ENCODE measurements around the gene LRCOL1. TPM values are rescaled to one million over a fixed set of nuclear protein-coding genes. Genes with fewer than 3 reads are reported as not detected.

LRCOL1 gene
- total RNA-seq, 1 experiment from 2014 or later: not detected

DNA sequence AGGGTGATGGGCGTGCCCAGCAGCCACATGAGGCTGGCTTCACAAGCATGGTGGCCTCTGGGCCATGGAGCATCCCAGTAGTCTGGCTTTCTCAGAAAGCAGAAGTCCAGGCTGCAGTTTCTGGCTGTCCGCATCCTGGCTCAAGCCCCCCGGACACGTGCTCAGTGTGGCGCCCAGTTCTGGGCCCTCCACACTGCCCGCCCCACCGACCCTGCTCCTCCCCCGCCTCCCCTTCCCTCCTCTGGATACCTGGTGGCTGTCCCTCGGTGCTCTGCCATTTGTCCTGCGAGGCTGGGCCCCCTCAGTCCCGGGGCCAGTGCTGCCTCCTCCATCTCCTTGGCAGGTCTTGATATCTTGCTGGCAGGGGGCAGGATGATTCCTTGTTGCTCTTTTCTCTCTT, 31.6 kb downstream of the LRCOL1 start:
- no peak for DNase-seq
- Histone ChIP-seq H3K27ac (no peak overlapping the region), H3K4me1 (no peaks in the 10 kb centered on the region), H3K36me3 (peaks cover 9% of the 10 kb centered on the region; the same call in 1 of the 2 replicates), H3K9me3 (replicated peaks) (no peaks in the 10 kb centered on the region), H3K4me3 (no peak overlapping the region), H3K27me3 (no peaks in the 10 kb centered on the region)

GRCh38 chr12:132578118-132578517, 32.3 kb downstream of the LRCOL1 start:
- Histone ChIP-seq H3K9me3 (replicated peaks) (no peaks in the 10 kb centered on the region), H3K4me3 (no peak overlapping the region), H3K4me1 (no peaks in the 10 kb centered on the region), H3K27ac (no peak overlapping the region), H3K27me3 (no peaks in the 10 kb centered on the region), H3K36me3 (peaks cover 9% of the 10 kb centered on the region; the same call in 1 of the 2 replicates)
- no peak for DNase-seq

DNA sequence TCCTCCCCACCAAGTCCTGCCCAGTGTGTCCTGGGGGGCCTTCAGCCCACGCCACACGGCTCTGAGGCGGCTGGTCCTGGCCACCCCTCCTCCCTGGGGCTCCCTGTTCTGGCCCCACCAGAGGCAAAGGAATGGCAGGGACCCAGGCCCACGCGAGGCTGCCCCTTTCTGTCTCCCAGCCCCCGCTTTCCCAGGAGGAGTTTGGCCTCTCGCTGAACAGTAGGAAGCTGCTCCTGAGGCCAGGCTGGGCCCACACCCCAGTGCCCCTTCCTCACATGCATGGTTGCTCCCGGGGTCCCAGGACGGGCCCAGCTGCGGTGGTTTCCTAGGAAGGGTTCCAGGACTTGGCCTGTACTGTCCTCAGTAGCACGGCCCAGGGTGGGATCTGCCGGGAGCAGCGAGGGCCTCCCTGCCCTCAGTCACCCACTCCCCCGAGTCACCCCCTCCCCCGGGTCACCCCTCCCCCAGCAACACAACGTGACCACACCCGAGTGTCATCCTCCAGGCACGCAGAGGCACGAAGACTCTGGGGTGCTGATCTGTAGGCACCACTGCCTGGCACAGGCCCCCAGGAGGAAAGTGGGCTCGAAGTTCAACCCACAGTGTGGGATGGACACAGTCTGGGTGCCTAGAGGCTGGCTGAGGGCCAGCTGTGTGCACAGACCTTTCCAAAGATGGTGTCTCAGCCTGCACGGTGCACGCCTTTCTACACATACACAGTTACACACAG, 33.0 kb downstream of the LRCOL1 start:
- no peak overlapping the region for H3K4me3 ChIP-seq
- H3K9me3 ChIP-seq (replicated peaks): no peaks in the 10 kb centered on the region
- DNase-seq: no peak
- H3K4me1 ChIP-seq: no peaks in the 10 kb centered on the region
- H3K27ac ChIP-seq: no peak overlapping the region
- no peaks in the 10 kb centered on the region for H3K27me3 ChIP-seq
- H3K36me3 ChIP-seq: peaks cover 9% of the 10 kb centered on the region; the same call in 1 of the 2 replicates

DNA sequence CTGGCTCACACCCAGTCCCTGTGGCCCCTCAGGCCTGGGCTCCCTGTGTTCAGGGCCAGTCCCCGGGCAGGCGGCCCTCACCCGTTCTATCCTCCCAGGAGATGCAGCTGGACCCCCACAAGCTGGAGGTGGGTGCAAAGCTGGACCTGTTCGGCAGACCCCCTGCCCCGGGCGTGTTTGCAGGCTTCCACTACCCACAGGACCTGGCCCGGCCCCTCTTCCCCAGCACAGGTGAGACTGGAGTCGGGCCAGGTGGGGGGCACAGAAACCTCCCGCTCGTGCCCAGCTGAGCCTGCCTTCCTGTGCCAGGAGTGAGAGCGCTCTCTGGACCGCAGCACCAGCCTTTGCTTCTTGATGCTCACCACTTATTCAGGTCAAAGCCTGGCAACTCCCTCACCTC, 33.7 kb downstream of the LRCOL1 start:
- Histone ChIP-seq H3K36me3 (peaks cover 9% of the 10 kb centered on the region; the same call in 1 of the 2 replicates), H3K27ac (no peak overlapping the region), H3K4me3 (no peak overlapping the region), H3K9me3 (replicated peaks) (no peaks in the 10 kb centered on the region), H3K4me1 (no peaks in the 10 kb centered on the region), H3K27me3 (no peaks in the 10 kb centered on the region)
- no peak for DNase-seq

GRCh38 chr12:132575661-132576060, 34.7 kb downstream of the LRCOL1 start:
- no peak for DNase-seq
- Histone ChIP-seq H3K36me3 (peaks cover 6% of the 10 kb centered on the region; the same call in 1 of the 2 replicates), H3K4me3 (no peak overlapping the region), H3K27me3 (no peaks in the 10 kb centered on the region), H3K27ac (no peak overlapping the region), H3K4me1 (no peaks in the 10 kb centered on the region), H3K9me3 (replicated peaks) (no peaks in the 10 kb centered on the region)

- no peak for DNase-seq
- Histone ChIP-seq H3K36me3 (peaks cover 7% of the 10 kb centered on the region; the same call in 1 of the 2 replicates), H3K9me3 (replicated peaks) (no peaks in the 10 kb centered on the region), H3K27ac (no peak overlapping the region), H3K4me3 (no peak overlapping the region), H3K4me1 (no peaks in the 10 kb centered on the region), H3K27me3 (no peaks in the 10 kb centered on the region)
Measured at GRCh38 chr12:132574271-132574996, 35.9 kb downstream of the LRCOL1 start.

DNA sequence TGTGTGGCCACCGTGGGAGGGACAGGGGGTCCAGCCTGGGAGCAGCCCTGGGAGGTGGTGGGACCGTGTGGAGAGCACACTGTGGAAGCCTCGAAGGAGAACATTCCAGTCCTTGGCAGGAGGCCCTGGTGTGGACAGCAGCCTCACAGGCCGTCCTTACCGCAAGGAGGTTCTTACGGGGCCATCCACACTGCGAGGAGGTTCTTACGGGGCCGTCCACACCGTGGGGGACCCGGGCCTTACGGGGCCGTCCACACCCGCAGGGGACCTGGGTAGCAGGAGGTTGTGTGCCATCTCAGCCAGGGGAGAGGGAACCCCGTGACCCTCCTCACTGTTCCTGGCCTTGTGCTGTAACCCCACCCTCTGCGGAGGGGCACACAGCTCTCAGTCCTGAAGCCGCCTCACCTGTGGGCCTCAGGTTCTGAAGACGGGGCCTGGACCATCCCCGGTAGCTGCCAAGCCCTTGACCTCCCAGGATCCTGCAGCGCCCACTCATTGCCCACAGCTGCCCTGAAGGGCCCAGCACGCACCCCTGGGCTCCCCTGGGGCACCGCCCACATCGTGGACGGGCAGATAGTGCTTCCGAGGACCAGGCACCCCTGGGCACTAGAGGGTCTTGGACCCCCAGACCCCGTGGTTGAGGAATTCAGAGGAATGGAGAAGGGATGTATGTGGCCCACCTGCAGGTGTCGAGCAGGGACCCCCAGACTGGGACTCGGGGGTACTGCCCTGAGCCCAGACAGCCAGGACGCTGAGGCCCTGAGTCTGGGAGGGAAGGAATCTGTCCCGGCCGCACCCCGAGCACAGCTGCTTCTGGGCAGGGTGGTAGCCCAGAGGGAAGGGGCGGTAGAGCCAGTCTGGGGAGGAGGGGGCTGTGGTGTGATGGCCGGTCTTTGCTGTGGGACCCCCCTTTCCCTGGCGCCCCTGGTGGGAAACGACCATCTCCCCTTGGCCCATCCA, 37.3 kb downstream of the LRCOL1 start:
- no peak overlapping the region for H3K27ac ChIP-seq
- peaks cover 7% of the 10 kb centered on the region; the same call in 1 of the 2 replicates for H3K36me3 ChIP-seq
- DNase-seq: no peak
- H3K9me3 ChIP-seq (replicated peaks): no peaks in the 10 kb centered on the region
- no peaks in the 10 kb centered on the region for H3K4me1 ChIP-seq
- H3K27me3 ChIP-seq: no peaks in the 10 kb centered on the region
- H3K4me3 ChIP-seq: no peak overlapping the region

- no peak overlapping the region for H3K27ac ChIP-seq
- no peaks in the 10 kb centered on the region for H3K9me3 ChIP-seq (replicated peaks)
- no peak for DNase-seq
- no peaks in the 10 kb centered on the region for H3K4me1 ChIP-seq
- peaks cover 2% of the 10 kb centered on the region; the same call in 1 of the 2 replicates for H3K36me3 ChIP-seq
- H3K27me3 ChIP-seq: no peaks in the 10 kb centered on the region
- H3K4me3 ChIP-seq: no peak overlapping the region
Measured at GRCh38 chr12:132572106-132572505, 38.3 kb downstream of the LRCOL1 start.

DNA sequence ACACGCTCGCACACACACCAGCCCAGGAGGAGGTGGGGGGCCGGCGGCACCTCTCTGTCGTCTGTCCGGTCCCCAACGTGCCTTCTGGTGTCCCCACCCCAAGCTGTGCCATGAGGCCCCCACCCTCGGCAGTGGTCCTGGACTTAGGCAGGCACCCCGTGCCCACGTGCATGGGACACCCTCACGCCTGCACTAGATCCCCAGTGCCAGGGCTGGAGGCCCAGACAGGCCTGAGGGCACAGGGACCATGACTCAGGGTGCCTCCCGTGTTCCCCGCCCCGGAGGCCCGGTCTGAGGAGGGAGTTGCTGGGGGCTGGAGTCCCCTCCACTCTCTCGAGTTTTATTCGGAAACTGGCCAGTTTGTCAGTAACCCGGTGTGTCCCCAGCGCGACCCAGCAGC, 38.8 kb downstream of the LRCOL1 start:
- no peak for DNase-seq
- H3K27me3 ChIP-seq: no peaks in the 10 kb centered on the region
- H3K27ac ChIP-seq: no peak overlapping the region
- no peaks in the 10 kb centered on the region for H3K4me1 ChIP-seq
- peaks cover 2% of the 10 kb centered on the region; the same call in 1 of the 2 replicates for H3K36me3 ChIP-seq
- H3K4me3 ChIP-seq: no peak overlapping the region
- H3K9me3 ChIP-seq (replicated peaks): no peaks in the 10 kb centered on the region

DNA sequence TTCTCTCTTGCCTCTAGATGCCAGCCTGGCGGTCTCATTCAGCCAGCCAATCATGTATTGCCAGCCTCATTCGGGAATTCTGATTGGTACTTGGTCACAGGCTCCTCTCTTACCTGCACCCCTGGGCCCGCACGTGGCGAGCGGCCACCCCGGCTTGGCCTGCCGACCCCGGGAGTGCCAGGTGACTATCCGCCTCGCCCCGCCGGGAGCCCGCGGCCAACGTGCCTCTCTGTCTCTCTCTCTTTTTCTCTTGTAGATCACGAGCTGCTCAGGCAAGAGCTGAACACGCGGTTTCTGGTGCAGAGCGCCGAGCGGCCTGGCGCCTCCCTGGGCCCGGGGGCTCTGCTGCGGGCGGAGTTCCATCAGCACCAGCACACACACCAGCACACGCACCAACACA, 39.3 kb downstream of the LRCOL1 start:
- Histone ChIP-seq H3K27ac (no peak overlapping the region), H3K4me1 (no peaks in the 10 kb centered on the region), H3K9me3 (replicated peaks) (no peaks in the 10 kb centered on the region), H3K4me3 (no peak overlapping the region), H3K27me3 (no peaks in the 10 kb centered on the region), H3K36me3 (peaks cover 2% of the 10 kb centered on the region; the same call in 1 of the 2 replicates)
- DNase-seq: no peak

DNA sequence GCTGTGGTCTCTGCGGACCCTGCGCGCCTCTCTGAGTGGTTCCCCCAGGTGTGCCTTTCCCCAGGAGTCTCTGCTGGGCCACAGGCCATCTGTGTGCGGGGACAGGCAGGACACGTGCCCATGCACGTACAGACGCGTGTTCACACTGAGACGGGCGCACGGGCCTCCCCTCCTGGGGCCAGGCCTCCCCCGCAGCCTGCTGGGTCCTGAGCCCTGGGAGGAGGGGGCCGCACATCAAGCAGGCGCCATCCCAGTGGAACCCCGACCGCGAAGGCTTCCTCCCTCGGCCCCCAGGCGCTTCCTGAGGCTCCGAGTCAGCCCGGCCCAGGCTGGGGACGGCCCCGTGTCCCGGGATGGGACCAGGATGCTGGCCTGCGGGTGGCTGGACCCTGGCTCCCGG, 39.7 kb downstream of the LRCOL1 start:
- no peaks in the 10 kb centered on the region for H3K27me3 ChIP-seq
- no peak overlapping the region for H3K4me3 ChIP-seq
- DNase-seq: no peak
- H3K4me1 ChIP-seq: no peaks in the 10 kb centered on the region
- H3K27ac ChIP-seq: no peak overlapping the region
- no peaks in the 10 kb centered on the region for H3K9me3 ChIP-seq (replicated peaks)
- peaks cover 3% of the 10 kb centered on the region; the same call in 1 of the 2 replicates for H3K36me3 ChIP-seq

- DNase-seq: no peak
- Histone ChIP-seq H3K27me3 (no peaks in the 10 kb centered on the region), H3K27ac (no peak overlapping the region), H3K36me3 (peaks cover 4% of the 10 kb centered on the region; the same call in 1 of the 2 replicates), H3K9me3 (replicated peaks) (no peaks in the 10 kb centered on the region), H3K4me3 (no peak overlapping the region), H3K4me1 (no peaks in the 10 kb centered on the region)
Measured at GRCh38 chr12:132569856-132570480, 40.4 kb downstream of the LRCOL1 start.

DNA sequence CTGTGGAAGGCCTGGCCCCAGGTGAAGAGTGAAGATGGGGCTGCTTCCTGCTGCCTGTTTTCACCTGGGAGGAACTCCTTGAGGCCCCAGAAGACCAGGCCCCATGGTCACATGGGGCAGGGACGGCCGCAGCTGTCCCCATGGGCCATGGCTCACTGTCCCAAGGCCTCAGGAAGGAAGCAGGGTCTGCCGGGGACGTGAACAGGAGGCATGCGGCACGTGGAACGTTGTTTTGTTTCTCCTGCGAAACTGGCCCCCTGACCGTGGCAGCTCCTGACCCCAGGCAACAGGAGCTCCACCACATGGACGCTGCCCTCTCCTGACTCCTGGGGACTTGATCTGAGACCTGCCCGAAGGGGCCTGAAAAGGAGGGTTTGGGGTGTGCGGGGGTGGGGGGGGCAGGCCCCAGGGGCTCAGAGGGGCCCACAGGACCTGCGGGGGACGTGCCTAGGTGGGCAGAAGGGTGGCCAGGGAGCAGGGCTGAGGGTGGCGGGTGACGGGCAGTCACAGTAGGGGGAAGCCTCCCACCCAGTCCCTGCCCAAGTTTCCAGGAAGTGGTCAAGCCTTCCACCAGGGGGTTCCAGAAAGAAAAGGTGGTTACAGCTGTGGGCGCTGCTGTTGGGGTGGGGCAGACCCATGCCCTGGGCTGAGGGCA, 41.4 kb downstream of the LRCOL1 start:
- H3K27ac ChIP-seq: no peak overlapping the region
- H3K9me3 ChIP-seq (replicated peaks): no peaks in the 10 kb centered on the region
- H3K27me3 ChIP-seq: no peaks in the 10 kb centered on the region
- H3K36me3 ChIP-seq: peaks cover 4% of the 10 kb centered on the region; the same call in 1 of the 2 replicates
- H3K4me1 ChIP-seq: no peaks in the 10 kb centered on the region
- H3K4me3 ChIP-seq: no peak overlapping the region
- DNase-seq: no peak

DNA sequence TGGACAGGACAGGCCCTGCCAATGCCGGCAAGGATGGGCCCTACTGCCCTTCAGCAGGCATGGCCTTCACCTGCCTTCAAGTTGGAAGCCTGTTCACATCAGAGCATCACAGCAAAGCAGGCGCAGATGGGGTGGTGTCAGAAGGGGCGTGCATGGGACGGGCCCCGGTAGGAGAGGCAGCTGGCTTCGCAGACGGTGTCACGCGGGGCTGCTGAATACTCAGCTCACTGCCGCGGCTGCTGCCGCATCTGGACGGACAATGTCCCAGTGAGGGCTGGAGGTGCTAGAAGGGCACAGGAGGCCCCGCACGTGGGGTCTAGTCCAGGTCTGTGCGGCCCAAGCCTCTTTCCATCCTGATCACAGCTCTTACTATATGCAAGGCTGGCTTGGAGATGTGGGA, 42.1 kb downstream of the LRCOL1 start:
- Histone ChIP-seq H3K36me3 (peaks cover 4% of the 10 kb centered on the region; the same call in 1 of the 2 replicates), H3K9me3 (replicated peaks) (no peaks in the 10 kb centered on the region), H3K27ac (no peak overlapping the region), H3K4me3 (no peak overlapping the region), H3K27me3 (no peaks in the 10 kb centered on the region), H3K4me1 (no peaks in the 10 kb centered on the region)
- no peak for DNase-seq

Data from SJCRH30 (cell line).